Measurements from ENCODE around the gene CNOT9. TPM values are rescaled to one million over a fixed set of nuclear protein-coding genes. Genes with fewer than 3 reads are reported as not detected.
"Not testable (repeated sequence)": the region's sequence is repeated elsewhere in the genome, so short reads cannot be mapped to it uniquely, and the experiment has no call there.

Gene CNOT9
- total and polyA plus RNA-seq, 4 donors: 10.5 to 24.4 (median 14.8) TPM

DNA sequence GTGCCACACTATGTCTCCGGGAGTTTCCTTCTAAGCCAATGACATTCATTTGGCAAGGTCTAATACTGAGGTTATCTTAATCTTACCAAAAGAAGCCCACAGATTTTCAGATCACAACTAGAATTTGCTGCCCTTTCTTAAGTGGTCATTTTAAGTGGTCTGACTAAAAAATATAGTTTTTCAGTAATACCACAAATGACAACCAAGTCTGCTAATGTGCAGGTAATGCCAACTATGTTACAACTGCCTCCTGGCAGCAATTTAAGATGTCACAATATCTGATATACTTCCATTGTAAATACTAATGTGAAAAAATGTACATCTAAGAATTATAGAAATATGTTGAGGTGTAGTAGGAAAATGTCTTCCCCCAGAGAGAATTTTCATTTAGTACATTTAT is 49.8 kb upstream of the CNOT9 start:
- no peaks in the 10 kb centered on the region for H3K4me1 ChIP-seq (ENCODE audit: control insufficient read depth in 4 of 4, insufficient read depth in 4 of 4, low read length in 3 of 4)
- H3K36me3 ChIP-seq (ENCODE audit: control insufficient read depth in 4 of 4, insufficient read depth in 3 of 4, low read depth in 1 of 4, low read length in 3 of 4): peaks cover 0 to 9% (median 3%) of the 10 kb centered on the region in 4 donors
- H3K27ac ChIP-seq (ENCODE audit: low read depth in 1 of 2, low read length in 2 of 2): no peak overlapping the region
- 92% methylated on average over 1 of the region's 1 CpG for WGBS
- H3K9me3 ChIP-seq (ENCODE audit: control insufficient read depth in 4 of 4, low read length in 3 of 4): no peaks in the 10 kb centered on the region
- H3K4me3 ChIP-seq (ENCODE audit: low read depth in 1 of 3, low read length in 3 of 3): no peak overlapping the region
- no peak overlapping the region for H3K9ac ChIP-seq (ENCODE audit: low read depth in 1 of 2, low read length in 2 of 2)
- no peak for TF ChIP-seq YY1 (IDR thresholded peaks at IDR 0.05)
- TF ChIP-seq, protein P1, sequence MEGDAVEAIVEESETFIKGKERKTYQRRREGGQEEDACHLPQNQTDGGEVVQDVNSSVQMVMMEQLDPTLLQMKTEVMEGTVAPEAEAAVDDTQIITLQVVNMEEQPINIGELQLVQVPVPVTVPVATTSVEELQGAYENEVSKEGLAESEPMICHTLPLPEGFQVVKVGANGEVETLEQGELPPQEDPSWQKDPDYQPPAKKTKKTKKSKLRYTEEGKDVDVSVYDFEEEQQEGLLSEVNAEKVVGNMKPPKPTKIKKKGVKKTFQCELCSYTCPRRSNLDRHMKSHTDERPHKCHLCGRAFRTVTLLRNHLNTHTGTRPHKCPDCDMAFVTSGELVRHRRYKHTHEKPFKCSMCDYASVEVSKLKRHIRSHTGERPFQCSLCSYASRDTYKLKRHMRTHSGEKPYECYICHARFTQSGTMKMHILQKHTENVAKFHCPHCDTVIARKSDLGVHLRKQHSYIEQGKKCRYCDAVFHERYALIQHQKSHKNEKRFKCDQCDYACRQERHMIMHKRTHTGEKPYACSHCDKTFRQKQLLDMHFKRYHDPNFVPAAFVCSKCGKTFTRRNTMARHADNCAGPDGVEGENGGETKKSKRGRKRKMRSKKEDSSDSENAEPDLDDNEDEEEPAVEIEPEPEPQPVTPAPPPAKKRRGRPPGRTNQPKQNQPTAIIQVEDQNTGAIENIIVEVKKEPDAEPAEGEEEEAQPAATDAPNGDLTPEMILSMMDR (IDR thresholded peaks at IDR 0.05; ENCODE audit: low read depth, low read length, missing input control): no peak
- no peak for TF ChIP-seq HNF4G (IDR thresholded peaks at IDR 0.05)
- TF ChIP-seq EGR1 (IDR thresholded peaks at IDR 0.05; ENCODE audit: low read depth in 2 of 2): no peak
- TF ChIP-seq RXRA (IDR thresholded peaks at IDR 0.05): no peak
- no peak for DNase-seq (ENCODE audit: low spot score)
- H3K27me3 ChIP-seq (ENCODE audit: control insufficient read depth in 4 of 4, insufficient read depth in 4 of 4, low read length in 3 of 4): no peaks in the 10 kb centered on the region

DNA sequence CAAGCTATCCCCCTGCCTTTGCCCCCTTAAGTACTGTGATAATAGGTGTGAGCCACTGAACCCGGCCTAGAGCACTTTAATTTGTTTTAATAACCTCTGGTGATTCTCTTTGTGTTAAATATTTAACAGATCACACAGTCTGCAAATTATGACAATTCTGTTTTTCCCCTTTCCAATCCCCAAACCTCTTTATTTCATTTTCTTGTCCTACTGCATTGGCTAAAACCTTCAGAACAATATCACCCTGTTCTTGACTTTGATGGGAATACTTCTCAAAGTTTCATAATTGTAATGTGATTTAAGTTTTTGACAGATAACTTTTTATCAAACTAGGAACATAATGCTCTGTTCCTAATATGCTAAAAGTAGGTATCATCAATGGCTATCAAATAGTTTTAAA is 45.0 kb upstream of the CNOT9 start:
- TF ChIP-seq NR2F2 (IDR thresholded peaks at IDR 0.05) (no peak), EGR1 (IDR thresholded peaks at IDR 0.05; ENCODE audit: low read depth in 2 of 2) (no peak), FOXA2 (IDR thresholded peaks at IDR 0.05) (no peak), RXRA (IDR thresholded peaks at IDR 0.05) (no peak)
- TF ChIP-seq, protein P2, sequence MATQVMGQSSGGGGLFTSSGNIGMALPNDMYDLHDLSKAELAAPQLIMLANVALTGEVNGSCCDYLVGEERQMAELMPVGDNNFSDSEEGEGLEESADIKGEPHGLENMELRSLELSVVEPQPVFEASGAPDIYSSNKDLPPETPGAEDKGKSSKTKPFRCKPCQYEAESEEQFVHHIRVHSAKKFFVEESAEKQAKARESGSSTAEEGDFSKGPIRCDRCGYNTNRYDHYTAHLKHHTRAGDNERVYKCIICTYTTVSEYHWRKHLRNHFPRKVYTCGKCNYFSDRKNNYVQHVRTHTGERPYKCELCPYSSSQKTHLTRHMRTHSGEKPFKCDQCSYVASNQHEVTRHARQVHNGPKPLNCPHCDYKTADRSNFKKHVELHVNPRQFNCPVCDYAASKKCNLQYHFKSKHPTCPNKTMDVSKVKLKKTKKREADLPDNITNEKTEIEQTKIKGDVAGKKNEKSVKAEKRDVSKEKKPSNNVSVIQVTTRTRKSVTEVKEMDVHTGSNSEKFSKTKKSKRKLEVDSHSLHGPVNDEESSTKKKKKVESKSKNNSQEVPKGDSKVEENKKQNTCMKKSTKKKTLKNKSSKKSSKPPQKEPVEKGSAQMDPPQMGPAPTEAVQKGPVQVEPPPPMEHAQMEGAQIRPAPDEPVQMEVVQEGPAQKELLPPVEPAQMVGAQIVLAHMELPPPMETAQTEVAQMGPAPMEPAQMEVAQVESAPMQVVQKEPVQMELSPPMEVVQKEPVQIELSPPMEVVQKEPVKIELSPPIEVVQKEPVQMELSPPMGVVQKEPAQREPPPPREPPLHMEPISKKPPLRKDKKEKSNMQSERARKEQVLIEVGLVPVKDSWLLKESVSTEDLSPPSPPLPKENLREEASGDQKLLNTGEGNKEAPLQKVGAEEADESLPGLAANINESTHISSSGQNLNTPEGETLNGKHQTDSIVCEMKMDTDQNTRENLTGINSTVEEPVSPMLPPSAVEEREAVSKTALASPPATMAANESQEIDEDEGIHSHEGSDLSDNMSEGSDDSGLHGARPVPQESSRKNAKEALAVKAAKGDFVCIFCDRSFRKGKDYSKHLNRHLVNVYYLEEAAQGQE (IDR thresholded peaks at IDR 0.05): no peak
- TF ChIP-seq, protein P3, sequence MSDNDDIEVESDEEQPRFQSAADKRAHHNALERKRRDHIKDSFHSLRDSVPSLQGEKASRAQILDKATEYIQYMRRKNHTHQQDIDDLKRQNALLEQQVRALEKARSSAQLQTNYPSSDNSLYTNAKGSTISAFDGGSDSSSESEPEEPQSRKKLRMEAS (IDR thresholded peaks at IDR 0.05): no peak
- TF ChIP-seq, protein P4, sequence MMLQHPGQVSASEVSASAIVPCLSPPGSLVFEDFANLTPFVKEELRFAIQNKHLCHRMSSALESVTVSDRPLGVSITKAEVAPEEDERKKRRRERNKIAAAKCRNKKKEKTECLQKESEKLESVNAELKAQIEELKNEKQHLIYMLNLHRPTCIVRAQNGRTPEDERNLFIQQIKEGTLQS (IDR thresholded peaks at IDR 0.05): no peak
- Histone ChIP-seq H3K9ac (ENCODE audit: low read depth in 1 of 2, low read length in 2 of 2) (no peak overlapping the region), H3K4me3 (ENCODE audit: low read depth in 1 of 3, low read length in 3 of 3) (no peak overlapping the region), H3K9me3 (ENCODE audit: control insufficient read depth in 4 of 4, low read length in 3 of 4) (peaks cover 0 to 3% (median 0%) of the 10 kb centered on the region in 4 donors), H3K27me3 (ENCODE audit: control insufficient read depth in 4 of 4, insufficient read depth in 4 of 4, low read length in 3 of 4) (no peaks in the 10 kb centered on the region), H3K36me3 (ENCODE audit: control insufficient read depth in 4 of 4, insufficient read depth in 3 of 4, low read depth in 1 of 4, low read length in 3 of 4) (peaks cover 9 to 24% (median 18%) of the 10 kb centered on the region in 4 donors), H3K27ac (ENCODE audit: low read depth in 1 of 2, low read length in 2 of 2) (no peak overlapping the region), H3K4me1 (ENCODE audit: control insufficient read depth in 4 of 4, insufficient read depth in 4 of 4, low read length in 3 of 4) (no peaks in the 10 kb centered on the region)
- no peak for DNase-seq (ENCODE audit: low spot score)
- 98% methylated on average over 1 of the region's 1 CpG for WGBS

DNA sequence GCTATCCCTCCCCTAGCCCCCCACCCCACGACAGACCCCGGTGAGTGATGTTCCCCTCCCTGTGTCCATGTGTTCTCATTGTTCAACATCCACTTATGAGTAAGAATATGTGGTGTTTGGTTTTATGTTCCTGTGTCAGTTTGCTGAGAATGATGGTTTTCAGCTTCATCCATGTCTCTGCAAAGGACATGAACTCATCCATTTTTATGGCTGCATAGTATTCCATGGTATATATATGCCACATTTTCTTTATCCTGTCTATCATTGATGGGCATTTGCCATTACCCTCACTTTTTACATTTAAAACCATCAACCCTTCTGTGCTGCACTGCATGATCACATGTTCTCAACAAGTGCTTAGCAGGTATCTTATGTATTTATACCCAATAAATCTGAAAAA is 40.2 kb upstream of the CNOT9 start:
- H3K27me3 ChIP-seq (ENCODE audit: control insufficient read depth in 4 of 4, insufficient read depth in 4 of 4, low read length in 3 of 4); H3K4me1 ChIP-seq (ENCODE audit: control insufficient read depth in 4 of 4, insufficient read depth in 4 of 4, low read length in 3 of 4); H3K9me3 ChIP-seq (ENCODE audit: control insufficient read depth in 4 of 4, low read length in 3 of 4); H3K4me3 ChIP-seq (ENCODE audit: low read depth in 1 of 3, low read length in 3 of 3); H3K9ac ChIP-seq (ENCODE audit: low read depth in 1 of 2, low read length in 2 of 2); DNase-seq (ENCODE audit: low spot score); H3K27ac ChIP-seq (ENCODE audit: low read depth in 1 of 2, low read length in 2 of 2): not testable (repeated sequence)
- over 99% methylated on average over 2 of the region's 2 CpGs for WGBS
- peaks cover 15 to 51% (median 37%) of the 10 kb centered on the region in 4 donors for H3K36me3 ChIP-seq (ENCODE audit: control insufficient read depth in 4 of 4, insufficient read depth in 3 of 4, low read depth in 1 of 4, low read length in 3 of 4)
